KMS-11 (cell line): ENCODE results near the gene GLIS2.

Experiments
- H2AFZ ChIP-seq: fragments of 200-600 bp; sonication (generic); 2 replicates; pipeline ENCODE4 v1.6.1; 2016; ENCODE audit warnings: antibody characterized with exemption, mixed run types, low read depth
- H3K27ac ChIP-seq: fragments of 200-600 bp; sonication (generic); 2 replicates; pipeline ENCODE4 v1.6.1; 2016; ENCODE audit warnings: mild to moderate bottlenecking, mixed run types
- H3K27me3 ChIP-seq: fragments of 200-600 bp; sonication (generic); 2 replicates; pipeline ENCODE4 v1.6.1; 2017; ENCODE audit warnings: mild to moderate bottlenecking, low read depth, mixed run types, moderate library complexity; ENCODE audit not compliant: insufficient read depth
- H3K36me3 ChIP-seq: fragments of 200-600 bp; sonication (generic); 2 replicates; pipeline ENCODE4 v1.6.1; 2017; ENCODE audit warnings: mild to moderate bottlenecking, mixed run types; ENCODE audit not compliant: insufficient read depth
- H3K4me1 ChIP-seq: fragments of 200-600 bp; sonication (generic); 2 replicates; pipeline ENCODE4 v1.6.1; 2016; ENCODE audit warnings: mild to moderate bottlenecking, low read depth, mixed run types; ENCODE audit not compliant: poor library complexity, severe bottlenecking
- H3K4me2 ChIP-seq: fragments of 200-600 bp; sonication (generic); 2 replicates; pipeline ENCODE4 v1.7.0; 2016; ENCODE audit warnings: mild to moderate bottlenecking, mixed run types
- H3K4me3 ChIP-seq: fragments of 200-600 bp; sonication (generic); IDR thresholded peaks from 2 replicates; pipeline ENCODE4 v1.6.1; 2017; ENCODE audit warnings: low read depth, low read length, mixed read lengths; ENCODE audit not compliant: insufficient read depth
- H3K79me2 ChIP-seq: fragments of 200-600 bp; sonication (generic); 2 replicates; pipeline ENCODE4 v1.6.1; 2016; ENCODE audit warnings: low read depth, mixed run types; ENCODE audit not compliant: insufficient read depth
- H3K9ac ChIP-seq: fragments of 200-600 bp; sonication (generic); 2 replicates; pipeline ENCODE4 v1.6.1; 2016; ENCODE audit warnings: mild to moderate bottlenecking, mixed run types
- H4K20me1 ChIP-seq: fragments of 200-600 bp; sonication (generic); 2 replicates; pipeline ENCODE4 v1.6.1; 2016; ENCODE audit warnings: mild to moderate bottlenecking, mixed run types; ENCODE audit not compliant: insufficient read depth
- TF ChIP-seq, protein P1 (sequence below): fragments of 200-600 bp; sonication (generic); conservative IDR thresholded peaks from 2 replicates; pipeline ENCODE4 v1.6.1; 2017; ENCODE audit warnings: low read depth, mild to moderate bottlenecking, antibody characterized with exemption, low read length, moderate library complexity, mixed read lengths

GLIS2 gene

DNA sequence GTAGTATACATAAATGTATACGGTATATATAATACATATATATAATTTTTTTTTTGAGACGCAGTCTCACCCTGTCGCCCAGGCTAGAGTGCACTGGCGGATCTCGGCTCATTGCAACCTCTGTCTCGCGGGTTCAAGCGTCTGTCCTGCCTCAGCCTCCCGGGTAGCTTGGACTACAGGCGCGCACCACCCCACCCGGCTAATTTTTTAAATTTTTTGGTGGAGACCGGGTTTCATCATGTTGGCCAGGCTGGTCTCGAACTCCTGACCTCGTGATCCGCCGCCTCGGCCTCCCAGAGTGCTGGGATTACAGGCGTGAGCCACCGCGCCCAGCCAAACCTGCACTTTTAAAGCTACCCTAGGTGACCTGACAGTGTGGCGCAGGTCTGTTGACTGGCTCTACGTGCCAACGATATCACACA lies 34.5 kb downstream of the GLIS2 start:
- Histone ChIP-seq H3K4me1 (peaks cover 39% of the 10 kb centered on the region), H3K27me3 (no peaks in the 10 kb centered on the region), H3K36me3 (no peaks in the 10 kb centered on the region), H3K4me3 (no peak overlapping the region), H3K79me2 (peaks cover 46% of the 10 kb centered on the region), H2AFZ (no peak overlapping the region), H3K27ac (peak overlapping the region; percentile 83), H3K4me2 (peak overlapping the region; percentile 41), H4K20me1 (peaks cover 13% of the 10 kb centered on the region; the same call in 1 of the 2 replicates), H3K9ac (peak overlapping the region; percentile 95)
- TF ChIP-seq, protein P1, sequence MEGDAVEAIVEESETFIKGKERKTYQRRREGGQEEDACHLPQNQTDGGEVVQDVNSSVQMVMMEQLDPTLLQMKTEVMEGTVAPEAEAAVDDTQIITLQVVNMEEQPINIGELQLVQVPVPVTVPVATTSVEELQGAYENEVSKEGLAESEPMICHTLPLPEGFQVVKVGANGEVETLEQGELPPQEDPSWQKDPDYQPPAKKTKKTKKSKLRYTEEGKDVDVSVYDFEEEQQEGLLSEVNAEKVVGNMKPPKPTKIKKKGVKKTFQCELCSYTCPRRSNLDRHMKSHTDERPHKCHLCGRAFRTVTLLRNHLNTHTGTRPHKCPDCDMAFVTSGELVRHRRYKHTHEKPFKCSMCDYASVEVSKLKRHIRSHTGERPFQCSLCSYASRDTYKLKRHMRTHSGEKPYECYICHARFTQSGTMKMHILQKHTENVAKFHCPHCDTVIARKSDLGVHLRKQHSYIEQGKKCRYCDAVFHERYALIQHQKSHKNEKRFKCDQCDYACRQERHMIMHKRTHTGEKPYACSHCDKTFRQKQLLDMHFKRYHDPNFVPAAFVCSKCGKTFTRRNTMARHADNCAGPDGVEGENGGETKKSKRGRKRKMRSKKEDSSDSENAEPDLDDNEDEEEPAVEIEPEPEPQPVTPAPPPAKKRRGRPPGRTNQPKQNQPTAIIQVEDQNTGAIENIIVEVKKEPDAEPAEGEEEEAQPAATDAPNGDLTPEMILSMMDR = no peak

DNA sequence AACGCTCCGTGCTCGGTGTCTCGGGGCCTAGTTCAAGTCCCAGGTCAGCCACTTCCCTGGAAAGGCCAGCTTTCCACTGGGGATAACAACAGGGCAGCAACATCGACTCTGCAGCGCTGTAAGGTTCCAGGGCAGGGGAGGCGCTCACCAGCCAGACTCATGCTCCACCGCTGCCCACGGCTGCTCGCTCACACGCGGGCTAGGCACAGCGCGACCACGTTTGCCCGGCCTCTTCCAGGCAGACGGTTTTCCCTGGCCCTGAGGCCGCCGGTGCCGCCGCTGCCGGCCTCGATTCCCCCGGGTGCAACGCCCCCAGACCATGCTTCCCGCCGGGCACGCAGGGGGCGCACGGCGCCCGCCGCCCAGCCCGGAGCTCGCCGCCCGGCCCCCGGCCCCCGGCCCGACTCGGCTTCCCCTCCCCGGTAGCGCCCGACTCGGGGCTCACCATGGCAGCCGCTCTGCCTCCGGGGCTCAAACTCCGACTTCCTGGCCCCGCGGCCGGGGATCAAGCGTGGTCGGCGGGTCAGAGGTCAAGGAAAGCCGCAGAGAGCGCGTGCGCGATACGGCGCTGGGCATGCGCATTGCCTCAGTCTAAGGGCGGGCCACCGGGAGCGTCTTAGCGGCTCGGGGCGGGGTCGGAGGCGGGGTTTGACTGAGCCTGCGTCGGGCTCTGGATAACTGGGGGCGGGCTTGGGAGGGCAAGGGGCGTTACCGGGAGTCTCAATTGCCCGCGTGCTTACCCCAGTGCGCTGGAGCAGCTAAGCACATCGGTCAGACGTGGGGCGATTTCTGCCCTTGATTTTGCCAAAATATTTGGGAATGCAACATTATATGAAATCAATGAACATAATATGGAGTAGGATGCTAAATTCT lies 35.2 kb downstream of the GLIS2 start, which contains the start of gene PAM16:
PAM16 (minus strand) TSS at position 535 of the 873 bp plus-strand sequence; CDS start at position 448, 87 bp downstream.
- peak within 1 kb of the TSS; percentile 83 for H3K27ac ChIP-seq
- TF ChIP-seq, protein P1 = no peak; the same call in 1 of the 2 replicates
- peak within 1 kb of the TSS; percentile 56 for H3K4me2 ChIP-seq
- peak within 1 kb of the TSS; percentile 73 for H2AFZ ChIP-seq
- H3K4me3 ChIP-seq = no peak within 1 kb of the TSS
- peaks cover 46% of the 10 kb centered on the region for H3K79me2 ChIP-seq
- peaks cover 11% of the 10 kb centered on the region; the same call in 1 of the 2 replicates for H4K20me1 ChIP-seq
- H3K4me1 ChIP-seq = peaks cover 39% of the 10 kb centered on the region
- peak within 1 kb of the TSS; percentile 95 for H3K9ac ChIP-seq
- H3K36me3 ChIP-seq = no peaks in the 10 kb centered on the region
- no peaks in the 10 kb centered on the region for H3K27me3 ChIP-seq

DNA sequence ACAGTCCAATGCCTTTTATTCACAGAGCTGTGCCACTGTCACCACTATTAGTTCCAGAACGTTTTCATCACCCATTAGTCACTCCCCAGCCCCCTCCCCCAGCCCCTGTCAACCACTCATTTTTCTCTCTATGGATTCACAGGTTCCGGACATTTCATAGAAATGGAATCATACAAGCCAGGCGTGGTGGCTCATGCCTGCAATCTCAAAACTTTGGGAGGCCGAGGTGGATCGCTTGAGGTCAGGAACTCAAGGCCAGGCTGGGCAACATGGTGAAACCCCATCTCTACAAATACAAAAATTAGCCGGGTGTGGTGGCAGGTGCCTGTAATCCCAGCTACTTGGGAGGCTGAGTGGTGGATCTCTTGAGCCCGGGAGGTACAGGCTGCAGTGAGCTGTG lies 36.0 kb downstream of the GLIS2 start:
- Histone ChIP-seq H3K9ac (no peak overlapping the region), H3K27ac (peak overlapping the region; percentile 36; the same call in 1 of the 2 replicates), H4K20me1 (peaks cover 2% of the 10 kb centered on the region; the same call in 1 of the 2 replicates), H3K4me1 (peaks cover 32% of the 10 kb centered on the region), H2AFZ (peak overlapping the region; percentile 21; the same call in 1 of the 2 replicates), H3K4me3 (no peak overlapping the region), H3K27me3 (no peaks in the 10 kb centered on the region), H3K36me3 (no peaks in the 10 kb centered on the region), H3K4me2 (peak overlapping the region; percentile 56), H3K79me2 (peaks cover 38% of the 10 kb centered on the region)
- TF ChIP-seq, protein P1 = no peak

DNA sequence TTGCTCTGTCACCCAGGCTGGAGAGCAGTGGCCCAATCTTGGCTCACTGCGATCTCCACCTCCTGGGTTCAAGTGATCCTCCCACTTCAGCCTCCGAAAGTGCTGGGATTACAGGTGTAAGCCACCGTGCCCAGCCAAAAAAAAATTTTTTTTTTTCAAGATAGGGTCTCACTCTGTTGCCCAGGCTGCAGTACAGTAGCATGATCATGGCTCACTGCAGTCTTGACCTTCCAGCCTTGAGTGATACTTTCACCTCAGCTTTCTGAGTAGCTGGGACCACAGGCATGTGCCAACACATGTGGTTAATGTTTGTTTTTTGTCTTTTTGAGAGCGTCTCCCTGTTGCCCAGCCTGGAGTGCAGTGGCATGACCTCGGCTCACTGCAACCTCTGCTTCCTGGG lies 37.0 kb downstream of the GLIS2 start:
- Histone ChIP-seq H3K27ac (no peak overlapping the region), H2AFZ (no peak overlapping the region), H3K4me3 (no peak overlapping the region), H3K36me3 (no peaks in the 10 kb centered on the region), H3K79me2 (peaks cover 29% of the 10 kb centered on the region), H3K4me2 (no peak overlapping the region), H3K27me3 (no peaks in the 10 kb centered on the region), H3K9ac (no peak overlapping the region), H4K20me1 (no peaks in the 10 kb centered on the region; the same call in 1 of the 2 replicates), H3K4me1 (peaks cover 32% of the 10 kb centered on the region)
- TF ChIP-seq, protein P1 = no peak
